ENCODE measurements around the gene ZNF215.

ZNF215 gene

GRCh38 chr11:6889835-6890234, 36.4 kb upstream of the ZNF215 start:
- Histone ChIP-seq H3K9ac (no peak overlapping the region), H3K36me3 (ENCODE audit: insufficient read depth) (no peaks in the 10 kb centered on the region), H4K20me1 (ENCODE audit: insufficient read depth) (no peaks in the 10 kb centered on the region), H3K27me3 (ENCODE audit: insufficient read depth, low read depth) (no peaks in the 10 kb centered on the region), H3K27ac (no peak overlapping the region), H3K4me2 (no peak overlapping the region), H3K4me1 (ENCODE audit: low read depth, poor library complexity, severe bottlenecking) (no peaks in the 10 kb centered on the region), H3K4me3 (IDR thresholded peaks at IDR 0.05; ENCODE audit: insufficient read depth, low read depth, low read length) (no peak overlapping the region), H2AFZ (ENCODE audit: low read depth) (no peak overlapping the region), H3K79me2 (ENCODE audit: insufficient read depth, low read depth) (no peaks in the 10 kb centered on the region)
- TF ChIP-seq CTCF (conservative IDR thresholded peaks at IDR 0.05; ENCODE audit: low read depth, low read length): no peak

- no peak for TF ChIP-seq CTCF (conservative IDR thresholded peaks at IDR 0.05; ENCODE audit: low read depth, low read length)
These were observed 33.8 kb upstream of the ZNF215 start, which contains the start of gene OR2D2 for GRCh38 chr11:6892400-6892799. Gene OR2D2 (minus strand): TSS chr11:6892500. CDS start chr11:6892500, 0 bp downstream.

GRCh38 chr11:6894097-6894496, 32.1 kb upstream of the ZNF215 start:
- H3K4me3 ChIP-seq (IDR thresholded peaks at IDR 0.05; ENCODE audit: insufficient read depth, low read depth, low read length): no peak overlapping the region
- H3K27ac ChIP-seq: no peak overlapping the region
- no peak for TF ChIP-seq CTCF (conservative IDR thresholded peaks at IDR 0.05; ENCODE audit: low read depth, low read length)
- no peaks in the 10 kb centered on the region for H3K36me3 ChIP-seq (ENCODE audit: insufficient read depth)
- no peaks in the 10 kb centered on the region for H3K4me1 ChIP-seq (ENCODE audit: low read depth, poor library complexity, severe bottlenecking)
- H3K4me2 ChIP-seq: no peak overlapping the region
- H3K9ac ChIP-seq: no peak overlapping the region
- no peaks in the 10 kb centered on the region for H4K20me1 ChIP-seq (ENCODE audit: insufficient read depth)
- H3K79me2 ChIP-seq (ENCODE audit: insufficient read depth, low read depth): no peaks in the 10 kb centered on the region
- no peak overlapping the region for H2AFZ ChIP-seq (ENCODE audit: low read depth)
- no peaks in the 10 kb centered on the region for H3K27me3 ChIP-seq (ENCODE audit: insufficient read depth, low read depth)

More at GRCh38 chr11:6892400-6892799, 33.8 kb upstream of the ZNF215 start, which contains the start of gene OR2D2:
- no peak within 1 kb of the TSS for H2AFZ ChIP-seq (ENCODE audit: low read depth)
- H3K36me3 ChIP-seq (ENCODE audit: insufficient read depth): no peaks in the 10 kb centered on the region
- no peaks in the 10 kb centered on the region for H4K20me1 ChIP-seq (ENCODE audit: insufficient read depth)
- no peaks in the 10 kb centered on the region for H3K4me1 ChIP-seq (ENCODE audit: low read depth, poor library complexity, severe bottlenecking)
- no peak within 1 kb of the TSS for H3K9ac ChIP-seq
- H3K27ac ChIP-seq: no peak within 1 kb of the TSS
- H3K4me2 ChIP-seq: no peak within 1 kb of the TSS
- H3K79me2 ChIP-seq (ENCODE audit: insufficient read depth, low read depth): no peaks in the 10 kb centered on the region
- H3K4me3 ChIP-seq (IDR thresholded peaks at IDR 0.05; ENCODE audit: insufficient read depth, low read depth, low read length): no peak within 1 kb of the TSS
- H3K27me3 ChIP-seq (ENCODE audit: insufficient read depth, low read depth): no peaks in the 10 kb centered on the region

GRCh38 chr11:6895010-6895409, 31.2 kb upstream of the ZNF215 start:
- no peaks in the 10 kb centered on the region for H3K79me2 ChIP-seq (ENCODE audit: insufficient read depth, low read depth)
- H3K27ac ChIP-seq: no peak overlapping the region

More at GRCh38 chr11:6895010-6895409, 31.2 kb upstream of the ZNF215 start:
- Histone ChIP-seq H3K27me3 (ENCODE audit: insufficient read depth, low read depth) (no peaks in the 10 kb centered on the region), H3K36me3 (ENCODE audit: insufficient read depth) (no peaks in the 10 kb centered on the region), H3K4me1 (ENCODE audit: low read depth, poor library complexity, severe bottlenecking) (no peaks in the 10 kb centered on the region), H4K20me1 (ENCODE audit: insufficient read depth) (no peaks in the 10 kb centered on the region), H2AFZ (ENCODE audit: low read depth) (no peak overlapping the region), H3K4me3 (IDR thresholded peaks at IDR 0.05; ENCODE audit: insufficient read depth, low read depth, low read length) (no peak overlapping the region), H3K9ac (no peak overlapping the region), H3K4me2 (no peak overlapping the region)
- TF ChIP-seq CTCF (conservative IDR thresholded peaks at IDR 0.05; ENCODE audit: low read depth, low read length): no peak

Measured in KMS-11 (cell line).